Hematopoietic multipotent progenitor cell treated with erythropoietin and hydrocortisone succinate and interleukin-3 and kit ligand, for 4 days (in vitro differentiated cells): ENCODE results near the gene SEC14L1.
A peak's percentile ranks its signal among the peaks of the same experiment; 100 is the strongest.
"Not testable (repeated sequence)": the region's sequence is repeated elsewhere in the genome, so short reads cannot be mapped to it uniquely, and the experiment has no call there.

Experiments used
- DNase-seq: peaks from one replicate; pipeline ENCODE4 v3.0.0-alpha.2; 2015

The SEC14L1 gene

GRCh38 chr17:77140878-77141767 lies at the start of gene SEC14L1:
Gene SEC14L1, plus strand, starts transcription at chr17:77140969. Its CDS starts 2,628 bp downstream, at chr17:77143597.
- peak; percentile 87 for DNase-seq

- DNase-seq, result no peak
These were observed 48.7 kb upstream of the SEC14L1 start for GRCh38 chr17:77092025-77092424.

DNA sequence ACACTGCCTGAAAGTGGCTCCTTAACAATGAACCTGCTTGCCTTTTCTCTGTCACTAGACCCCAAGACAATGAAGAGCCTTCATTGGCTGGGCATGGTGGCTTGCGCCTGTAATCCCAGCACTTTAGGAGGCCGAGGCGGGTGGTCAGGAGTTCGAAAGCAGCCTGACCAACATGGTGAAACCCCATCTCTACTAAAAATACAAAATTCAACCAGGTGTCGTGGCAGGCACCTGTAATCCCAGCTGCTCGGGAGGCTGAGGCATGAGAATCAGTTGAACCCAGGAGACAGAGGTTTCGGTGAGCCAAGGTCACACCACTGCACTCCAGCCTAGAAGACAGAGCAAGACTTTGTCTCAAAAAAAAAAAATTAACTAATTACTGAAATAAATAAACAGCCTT lies 45.3 kb upstream of the SEC14L1 start:
- DNase-seq, result no peak

- DNase-seq, result peak; percentile 72
These were observed 44.1 kb upstream of the SEC14L1 start for GRCh38 chr17:77096570-77097214.

GRCh38 chr17:77097631-77098180 lies 43.1 kb upstream of the SEC14L1 start:
- no peak for DNase-seq

DNA sequence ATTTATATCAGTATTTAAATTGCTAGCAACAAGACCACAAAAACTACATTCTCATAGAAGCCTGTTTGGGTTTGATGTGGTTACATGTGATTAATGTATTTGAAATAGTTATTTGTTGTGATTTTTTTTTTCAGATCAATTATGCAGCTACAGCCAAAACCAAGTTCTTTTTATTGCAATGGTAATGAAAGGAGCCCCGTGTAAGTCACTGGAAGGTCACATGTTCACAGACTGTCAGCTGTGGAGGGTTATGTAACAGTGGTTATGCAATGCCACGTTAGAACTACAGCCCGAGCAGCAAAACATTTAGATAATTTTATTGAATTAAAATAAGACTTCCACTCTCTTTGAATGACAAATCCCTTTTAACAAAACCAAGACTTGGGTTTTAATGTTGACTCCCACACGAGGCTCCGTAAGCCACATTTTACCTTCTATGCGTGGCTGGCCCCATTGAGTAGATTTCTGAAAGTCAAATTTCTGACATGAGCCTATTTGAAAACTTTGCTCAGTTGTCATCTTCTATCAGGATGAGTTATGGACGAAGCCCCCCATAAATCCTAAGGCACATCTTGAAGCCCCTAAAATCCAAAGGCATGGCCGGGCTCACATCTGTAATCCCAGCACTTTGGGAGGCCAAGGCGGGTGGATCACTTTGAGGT lies 41.8 kb upstream of the SEC14L1 start:
- DNase-seq, result peak; percentile 81

DNA sequence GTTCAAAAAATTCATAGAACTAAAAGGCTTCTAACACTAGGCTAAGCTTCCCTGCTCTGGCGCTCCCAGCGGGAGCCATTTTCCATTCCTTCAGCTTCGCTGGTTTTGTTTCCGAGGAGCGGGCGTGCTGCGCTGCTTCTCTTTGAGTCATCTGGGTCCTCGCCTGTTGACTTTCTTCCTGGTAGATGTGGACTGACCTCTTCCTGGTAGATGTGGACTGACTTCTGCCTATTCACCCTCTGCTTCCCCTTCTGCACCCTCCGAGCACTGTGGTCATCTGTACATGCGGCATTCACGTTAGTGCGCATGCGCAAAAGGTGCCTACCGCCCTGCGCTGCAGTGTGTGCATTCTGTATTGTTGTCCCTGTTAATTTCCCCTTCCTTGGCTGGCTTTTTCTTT lies 40.8 kb upstream of the SEC14L1 start:
- DNase-seq, result peak; percentile 31

DNA sequence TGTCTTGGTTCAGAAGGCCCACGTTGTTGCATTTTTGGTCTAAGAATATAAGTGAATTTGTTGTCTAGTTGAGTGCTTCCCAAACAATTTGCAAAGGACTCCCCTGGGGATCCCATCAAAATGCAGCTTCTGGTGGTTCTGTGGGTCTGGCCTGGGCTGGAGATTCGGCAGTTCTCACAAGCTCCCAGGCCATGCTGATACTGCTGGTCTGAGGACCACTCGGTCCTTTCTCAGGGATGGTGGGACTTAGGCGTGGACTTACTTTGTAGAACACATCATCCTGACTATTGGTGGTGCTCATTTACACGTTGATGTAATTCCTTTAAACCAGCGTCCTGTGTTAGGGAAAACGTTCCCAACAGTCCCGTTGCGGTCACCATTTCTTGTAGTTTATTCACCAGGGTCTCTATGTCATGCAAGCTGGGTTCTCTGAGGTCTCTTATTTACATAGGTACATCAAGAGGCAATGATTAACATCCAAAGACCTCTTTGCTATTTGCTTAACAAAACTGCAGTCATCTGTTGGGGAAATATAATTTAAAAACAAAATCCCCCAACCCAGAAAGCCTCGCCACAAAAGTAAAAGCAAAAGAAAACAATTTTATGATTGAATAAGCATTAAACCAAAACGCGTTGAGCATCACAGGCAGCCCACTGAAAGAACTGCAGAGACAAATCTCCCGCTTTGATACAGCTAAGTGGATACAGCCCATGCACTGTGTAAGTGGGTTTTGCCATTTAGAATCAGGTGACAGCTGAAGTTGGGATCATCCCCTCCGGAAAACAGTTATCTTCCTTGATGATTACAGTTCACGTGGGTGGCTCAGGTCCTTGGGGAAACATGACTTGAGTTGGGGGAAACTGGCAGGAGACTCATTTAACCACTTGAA lies 39.0 kb upstream of the SEC14L1 start:
- no peak for DNase-seq

GRCh38 chr17:77102411-77103134 lies 38.2 kb upstream of the SEC14L1 start:
- not testable (repeated sequence) for DNase-seq

- DNase-seq, result no peak
These were observed 35.1 kb upstream of the SEC14L1 start for GRCh38 chr17:77105706-77106105.

DNA sequence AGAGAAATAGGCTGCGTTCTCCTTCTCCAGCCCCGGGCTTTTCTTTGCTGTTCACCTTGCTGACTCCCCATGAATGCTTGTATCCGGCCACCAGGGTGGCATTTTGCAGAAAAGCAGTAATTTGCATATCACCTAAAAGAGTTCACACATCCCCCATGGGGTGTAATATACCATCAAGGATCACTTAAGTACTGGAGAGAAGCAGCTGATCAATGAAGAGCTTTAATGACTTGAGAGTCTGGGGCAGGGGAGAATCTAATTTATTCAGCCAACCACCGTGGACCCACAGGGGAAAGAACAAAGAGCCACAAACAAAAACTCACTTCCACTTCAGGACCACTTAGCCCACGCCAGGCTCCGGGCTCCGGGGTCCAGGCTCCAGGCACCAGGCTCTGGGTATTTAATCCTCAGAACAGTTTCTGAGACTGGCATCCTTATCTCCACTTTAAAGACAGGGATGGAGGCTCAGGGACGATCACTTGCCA lies 33.9 kb upstream of the SEC14L1 start:
- DNase-seq, result no peak

GRCh38 chr17:77107506-77108433 lies 33.0 kb upstream of the SEC14L1 start:
- peak; percentile 30 for DNase-seq

DNA sequence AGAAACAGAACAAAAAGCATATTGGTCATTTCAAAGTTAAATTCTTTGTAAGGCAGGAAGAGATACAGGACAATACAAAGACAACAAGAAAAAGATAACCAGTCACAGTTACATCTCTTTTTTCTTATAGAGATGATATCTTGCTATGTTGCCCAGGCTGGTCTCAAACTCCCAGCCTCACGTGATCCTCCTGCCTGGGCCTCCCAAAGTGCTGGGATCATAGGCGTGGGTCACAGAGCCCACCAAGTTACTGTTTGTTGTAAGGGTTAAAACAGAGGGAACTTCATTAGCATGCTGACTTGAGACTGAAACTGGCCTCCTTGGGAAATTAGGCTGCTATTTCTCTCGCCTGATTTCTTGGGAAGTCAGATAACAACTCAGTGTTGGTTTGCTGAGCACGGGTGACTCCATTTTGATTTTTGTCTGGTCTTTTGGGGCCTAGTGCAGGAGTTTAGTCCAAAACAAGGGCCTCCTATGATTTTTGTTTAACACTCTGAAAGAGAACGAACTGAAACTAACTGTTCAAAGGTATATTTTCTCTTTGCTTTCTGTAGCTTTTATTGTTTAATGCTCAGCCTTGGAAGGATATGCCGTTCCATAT lies 31.5 kb upstream of the SEC14L1 start:
- no peak for DNase-seq

DNA sequence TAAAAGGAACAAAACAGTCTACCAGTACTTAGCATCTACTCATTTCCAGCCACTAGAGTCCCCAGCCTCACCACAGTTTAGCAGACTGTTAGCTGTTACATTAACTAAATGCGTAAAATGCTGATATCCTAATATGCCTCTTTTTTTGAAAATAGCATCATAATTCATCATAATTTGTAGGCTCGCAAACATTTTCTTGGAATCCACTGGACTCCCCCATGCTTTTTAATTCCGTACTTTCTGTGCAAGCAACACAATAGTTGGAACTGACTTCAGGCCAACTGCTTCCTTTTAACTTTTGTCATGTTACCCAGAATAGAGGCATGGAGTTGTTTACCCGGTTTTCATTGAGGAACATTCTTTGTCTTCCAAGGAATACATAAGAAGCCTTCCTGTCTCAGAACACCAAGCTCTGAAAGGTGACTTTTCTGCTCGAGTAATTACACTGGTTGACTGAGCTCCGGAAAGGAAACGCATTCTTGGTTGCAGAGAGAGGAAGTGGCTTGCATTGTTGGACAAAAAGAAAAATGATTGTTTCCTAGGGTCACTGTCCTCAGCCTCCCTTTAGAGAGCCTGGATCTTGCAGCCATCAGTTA lies 30.9 kb upstream of the SEC14L1 start:
- peak; percentile 51 for DNase-seq

- DNase-seq, result not testable (repeated sequence)
These were observed 29.4 kb upstream of the SEC14L1 start for GRCh38 chr17:77111165-77111933.

DNA sequence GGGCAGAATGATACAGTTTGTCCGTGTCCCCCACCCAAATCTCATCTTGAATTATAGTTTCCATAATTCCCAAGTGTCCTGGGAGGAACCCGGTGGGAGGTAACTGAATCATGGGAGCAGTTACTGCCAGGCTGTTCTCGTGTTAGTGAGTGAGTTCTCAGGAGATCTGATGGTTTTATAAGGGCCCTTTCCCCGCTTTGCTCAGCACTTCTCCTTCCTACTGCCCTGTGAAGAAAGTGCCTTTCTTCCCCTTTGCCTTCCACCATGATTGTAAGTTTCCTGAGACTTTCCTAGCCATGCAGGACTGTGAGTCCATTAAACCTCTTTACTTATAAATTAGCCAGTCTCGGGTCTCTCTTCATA lies 28.9 kb upstream of the SEC14L1 start:
- DNase-seq, result no peak

DNA sequence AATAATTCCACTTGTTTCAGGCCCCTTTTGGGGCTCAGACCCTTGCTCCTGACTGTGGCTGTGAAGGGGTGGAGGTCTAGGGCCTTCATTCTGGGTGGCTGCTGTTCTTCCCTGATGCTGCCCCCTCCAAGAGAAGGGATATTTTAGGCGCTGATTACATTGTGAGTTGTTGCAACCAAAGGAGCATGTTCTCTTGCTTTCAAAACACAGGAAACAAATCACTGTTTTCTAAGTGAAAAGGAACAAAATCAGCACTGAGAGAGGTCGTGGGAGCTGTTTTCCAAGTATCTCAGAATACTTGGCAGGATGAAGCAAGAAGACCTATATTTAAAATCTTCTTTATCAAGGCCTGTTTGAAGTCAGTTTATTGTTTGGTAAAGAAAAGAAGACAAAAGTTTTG lies 25.3 kb upstream of the SEC14L1 start:
- no peak for DNase-seq

DNA sequence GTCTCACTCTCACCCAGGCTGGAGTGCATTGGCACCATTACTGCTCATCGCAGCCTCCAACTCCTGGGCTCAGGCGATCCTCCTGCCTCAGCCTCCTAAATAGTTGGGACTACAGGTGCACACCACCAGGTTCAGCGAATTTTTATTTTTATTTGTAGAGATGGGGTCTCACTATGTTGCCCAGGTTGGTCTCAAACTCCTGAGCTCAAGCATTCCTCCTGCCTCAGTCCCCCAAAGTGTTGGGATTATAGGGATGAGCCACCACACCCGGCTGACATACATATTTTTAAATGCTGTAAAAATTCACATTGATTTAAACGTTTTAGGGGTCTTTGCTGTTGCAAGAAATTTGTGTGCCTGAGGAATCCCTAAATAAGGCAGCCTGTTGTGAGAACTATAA lies 24.8 kb upstream of the SEC14L1 start:
- DNase-seq, result no peak
